Right forelimb (tissue), 1 donor: ENCODE measurements around the gene HVCN1.
"Not testable (repeated sequence)": the region's sequence is repeated elsewhere in the genome, so short reads cannot be mapped to it uniquely, and the experiment has no call there.

Source experiments
- DNase-seq: peaks from one replicate; pipeline ENCODE4 v3.0.0-alpha.2; 2018

Gene HVCN1, protein sequence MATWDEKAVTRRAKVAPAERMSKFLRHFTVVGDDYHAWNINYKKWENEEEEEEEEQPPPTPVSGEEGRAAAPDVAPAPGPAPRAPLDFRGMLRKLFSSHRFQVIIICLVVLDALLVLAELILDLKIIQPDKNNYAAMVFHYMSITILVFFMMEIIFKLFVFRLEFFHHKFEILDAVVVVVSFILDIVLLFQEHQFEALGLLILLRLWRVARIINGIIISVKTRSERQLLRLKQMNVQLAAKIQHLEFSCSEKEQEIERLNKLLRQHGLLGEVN

DNA sequence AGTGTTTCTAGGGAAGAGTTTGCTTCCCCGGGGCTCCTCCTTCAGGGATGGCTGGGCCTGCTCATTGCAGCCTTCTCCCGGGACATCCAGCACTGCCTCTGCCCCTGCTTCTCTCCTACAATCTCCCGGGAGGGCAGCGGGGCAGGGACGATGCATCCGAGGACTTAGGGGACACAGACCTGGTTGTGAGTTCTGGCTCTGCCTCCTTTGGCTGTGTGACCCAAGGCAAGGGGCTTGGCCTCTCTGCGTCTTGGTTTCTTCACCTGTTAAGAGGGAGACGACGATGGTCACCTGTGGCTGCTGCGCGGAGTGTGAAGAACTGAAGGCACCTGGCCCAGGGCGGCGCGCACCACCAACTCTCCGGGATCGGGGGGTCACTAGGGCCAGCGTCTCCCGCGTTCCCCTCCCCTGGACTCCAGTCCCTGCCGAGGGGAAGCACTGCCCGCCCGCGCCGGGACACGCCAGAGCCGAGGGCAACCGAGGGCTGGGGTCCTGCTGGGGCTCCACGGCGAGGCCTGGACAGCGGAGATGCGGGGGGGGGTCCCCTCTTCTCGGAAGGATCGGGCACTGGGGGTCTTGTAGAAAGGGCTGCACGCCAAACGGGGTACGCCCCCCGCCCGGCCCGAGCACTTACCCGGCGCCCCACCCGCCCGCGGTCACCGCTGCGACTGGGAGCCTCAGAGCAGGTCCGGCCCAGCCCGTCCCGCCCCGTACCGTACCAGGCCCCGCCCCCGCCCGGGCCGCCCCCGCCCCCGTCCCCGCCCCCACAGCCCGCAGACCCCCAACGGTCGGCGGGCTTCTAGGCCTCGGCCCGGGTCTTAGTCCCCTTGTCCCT, at the start of gene HVCN1:
Gene HVCN1, minus strand, starts transcription at position 670 of the 835 bp plus-strand sequence. CDS start 5,870 bp downstream, outside the sequence.
- DNase-seq, result peak; percentile 81

DNA sequence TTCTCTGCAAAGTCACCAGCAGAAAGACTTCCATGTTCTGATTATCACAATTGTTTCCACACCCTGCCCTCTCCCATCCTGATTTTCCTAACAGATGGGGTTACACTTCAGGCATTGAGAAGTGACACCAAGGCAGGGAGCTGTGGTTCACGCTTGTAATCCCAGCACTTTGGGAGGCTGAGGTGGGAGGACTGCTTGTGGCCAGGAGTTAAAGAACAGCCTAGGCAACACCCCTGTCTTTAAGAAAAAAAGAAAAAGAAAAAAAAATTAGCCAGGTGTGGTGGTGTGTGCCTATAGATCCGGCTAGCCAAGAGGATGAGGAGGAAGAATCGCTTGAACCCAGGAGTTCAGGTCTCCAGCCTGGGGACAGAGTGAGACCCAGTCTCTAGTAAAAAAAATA, 48.6 kb upstream of the HVCN1 start:
- DNase-seq, result no peak

DNA sequence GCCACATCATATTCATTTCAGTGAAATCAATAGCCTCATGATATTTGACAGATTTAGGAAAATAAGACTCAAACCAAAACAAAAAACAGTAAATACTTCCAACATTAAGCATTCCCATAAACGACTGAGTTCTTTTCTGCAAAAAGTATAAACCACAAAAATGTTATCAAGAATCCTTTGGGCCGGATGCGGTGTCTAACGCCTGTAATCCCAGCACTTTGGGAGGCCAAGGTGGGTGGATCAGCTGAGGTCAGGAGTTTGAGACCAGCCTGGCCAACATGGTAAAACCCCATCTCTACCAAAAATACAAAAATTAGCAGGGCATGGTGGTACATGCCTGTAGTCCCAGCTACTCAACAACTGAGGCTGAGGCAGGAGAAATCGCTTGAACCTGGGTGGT, 48.1 kb upstream of the HVCN1 start:
- not testable (repeated sequence) for DNase-seq

DNA sequence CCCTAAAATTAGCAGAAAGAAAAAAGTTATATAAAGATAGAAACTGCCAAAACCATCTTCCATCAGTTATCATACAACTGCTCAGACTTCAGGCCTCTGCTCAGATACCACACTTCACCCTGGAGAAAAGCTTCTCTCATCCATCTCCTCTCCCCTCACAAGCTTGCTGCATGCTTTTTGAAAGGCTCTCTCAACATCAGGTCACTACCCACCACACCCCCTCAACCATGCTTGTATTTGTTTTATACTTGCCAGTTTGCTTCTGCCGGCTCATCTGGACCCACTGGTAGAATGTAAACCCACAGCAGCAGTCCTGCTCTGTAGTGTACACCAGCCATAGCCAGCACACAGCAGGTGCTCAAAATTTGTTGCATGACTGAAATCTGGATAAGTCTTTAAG, 45.0 kb upstream of the HVCN1 start:
- no peak for DNase-seq

DNA sequence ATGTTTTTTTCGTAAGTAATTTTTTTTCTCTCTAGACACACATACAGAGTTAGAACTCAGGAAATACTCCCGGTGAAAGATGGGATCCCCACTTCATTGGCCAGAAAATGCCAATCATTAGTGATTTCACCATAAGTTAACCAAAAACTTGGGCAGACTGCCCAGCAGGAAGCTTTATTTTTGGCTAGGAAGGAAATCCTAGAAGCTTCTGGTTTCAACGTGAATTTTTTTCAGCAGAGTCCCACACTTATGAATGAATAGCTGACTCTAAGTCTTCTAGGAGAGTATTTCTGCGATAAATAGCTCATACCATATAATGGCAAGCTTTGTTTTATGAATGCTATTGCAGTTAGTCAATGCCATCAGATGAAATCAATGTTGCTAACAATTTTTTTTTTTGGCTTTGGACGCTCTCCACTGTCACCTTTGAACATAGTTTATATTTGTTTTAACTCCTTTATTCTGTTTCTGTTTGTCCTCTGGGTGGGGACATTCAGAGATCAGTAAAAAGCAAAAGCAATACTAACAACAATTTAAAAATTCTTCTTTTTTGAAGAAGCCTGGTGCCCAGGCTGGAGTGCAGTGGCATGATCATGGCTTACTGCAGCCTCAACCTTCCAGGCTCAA, 44.3 kb upstream of the HVCN1 start:
- DNase-seq, result no peak

DNA sequence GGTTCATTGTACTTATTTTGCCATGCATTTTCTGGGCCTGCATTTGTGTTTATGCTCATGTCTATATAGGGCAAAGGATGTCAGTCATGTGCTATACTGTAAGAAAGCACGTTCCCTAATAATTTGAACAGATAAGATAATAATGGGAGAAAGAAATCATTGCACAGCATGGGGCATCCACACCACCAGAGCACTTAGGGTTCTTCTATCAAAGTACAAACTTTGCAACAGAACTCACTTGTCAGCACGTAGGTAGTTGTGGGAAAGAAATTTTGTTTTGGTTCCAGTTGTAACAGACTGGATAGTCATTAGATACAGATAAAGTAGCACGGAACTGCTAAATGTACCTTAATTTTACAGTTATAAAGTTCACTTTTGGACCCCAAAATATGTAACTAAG, 43.7 kb upstream of the HVCN1 start:
- no peak for DNase-seq

DNA sequence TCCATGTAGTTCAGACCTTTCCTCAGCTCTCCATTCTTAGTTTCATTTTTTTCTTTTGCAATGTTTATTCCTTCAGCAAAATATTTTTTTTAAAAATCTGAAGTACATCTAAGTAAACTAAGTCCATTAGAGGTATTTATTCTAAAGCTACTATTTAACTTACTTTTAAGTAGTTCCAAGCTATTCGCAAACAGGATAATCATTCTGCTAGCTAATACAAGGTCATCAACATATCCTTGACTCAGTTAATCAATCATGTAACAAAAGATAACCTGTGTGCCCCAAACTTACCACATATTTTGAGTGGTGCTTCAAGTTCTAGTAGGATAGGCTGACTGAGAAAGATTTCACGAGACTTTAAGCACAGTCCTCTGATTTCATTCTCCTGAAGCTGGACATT, 42.6 kb upstream of the HVCN1 start:
- no peak for DNase-seq

DNA sequence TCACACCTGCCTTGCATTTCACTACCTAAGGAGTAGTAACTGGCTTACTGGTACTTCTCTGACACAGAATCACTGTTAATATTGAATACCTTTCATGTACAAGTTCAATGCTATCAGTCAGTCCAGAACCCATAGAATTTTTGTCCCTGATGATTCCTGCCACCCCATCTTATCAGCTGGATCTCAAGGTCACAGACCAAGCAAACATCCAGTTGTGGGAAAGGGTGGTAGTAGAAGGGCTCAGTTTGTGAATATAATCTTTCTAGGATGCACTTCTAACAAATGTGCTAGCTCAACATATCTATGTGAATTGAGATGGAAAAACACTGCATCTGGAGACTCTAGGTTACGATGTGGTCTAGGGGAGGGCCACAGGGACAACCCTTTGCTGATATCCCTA, 39.7 kb upstream of the HVCN1 start:
- no peak for DNase-seq

DNA sequence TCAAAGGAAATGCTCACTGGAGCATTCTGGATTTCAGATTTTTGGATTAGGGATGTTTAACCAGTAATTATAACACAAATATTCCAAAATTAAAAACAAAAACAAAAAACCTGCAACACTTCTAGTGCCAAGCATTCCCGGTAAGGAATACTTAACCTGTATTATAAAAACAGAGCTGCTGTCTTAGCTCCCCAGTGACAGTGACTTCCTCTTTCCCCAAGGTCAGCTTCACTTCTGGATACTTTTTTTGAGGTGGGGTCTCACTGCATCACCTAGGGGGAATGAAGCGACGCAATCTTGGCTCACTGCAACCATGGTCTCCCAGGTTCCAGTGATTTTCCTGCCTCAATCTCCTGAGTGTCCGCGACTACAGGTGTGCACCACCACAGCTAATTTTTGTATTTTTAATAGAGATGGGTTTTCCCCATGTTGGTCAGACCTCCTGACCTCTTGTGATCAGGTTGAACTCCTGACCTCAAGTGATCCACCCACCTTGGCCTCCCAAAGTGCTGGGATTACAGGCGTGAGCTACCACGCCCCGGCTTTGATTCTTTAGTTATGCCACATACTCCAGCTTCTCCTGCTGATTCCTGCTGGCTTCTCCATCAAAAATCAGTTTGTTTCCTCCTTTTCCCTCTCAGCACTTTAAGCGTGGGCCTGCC, 37.9 kb upstream of the HVCN1 start:
- DNase-seq, result no peak

DNA sequence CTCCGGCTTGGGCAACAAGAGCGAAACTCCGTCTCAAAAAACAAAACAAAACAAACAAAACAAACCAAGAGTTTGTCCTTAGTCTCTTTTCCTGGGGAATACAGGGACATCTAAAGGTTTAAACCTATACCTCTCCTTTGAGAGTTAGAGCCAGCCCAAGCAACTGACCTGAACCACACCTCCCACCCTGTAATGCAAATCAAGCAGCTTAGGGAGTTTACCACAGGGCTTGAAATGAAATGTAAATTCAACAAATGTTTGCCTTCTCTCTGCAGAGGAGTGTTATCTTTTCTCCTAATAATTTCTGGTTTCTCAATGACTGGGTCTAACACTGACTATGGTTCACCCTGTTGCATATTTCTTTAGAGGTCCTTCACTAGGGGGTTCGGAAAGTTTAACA, 37.1 kb upstream of the HVCN1 start:
- DNase-seq, result no peak

DNA sequence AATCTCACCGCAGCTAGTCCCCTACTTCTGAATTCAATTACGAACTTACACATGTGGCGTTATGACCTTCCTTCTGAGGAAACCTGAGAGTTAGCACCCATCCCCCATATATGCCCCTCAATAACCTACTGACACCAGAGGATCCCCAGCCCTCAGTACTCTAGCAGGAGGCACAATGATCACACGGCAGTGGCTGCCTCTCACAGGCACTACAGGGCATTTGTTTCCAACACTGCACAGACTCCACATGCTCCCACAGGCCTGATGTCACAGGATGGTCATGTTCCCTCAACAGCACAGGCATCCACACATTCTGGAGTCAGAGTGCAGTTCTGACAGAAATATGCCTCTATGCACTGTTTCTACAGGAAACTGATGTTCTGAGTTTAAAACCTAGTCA, 36.4 kb upstream of the HVCN1 start:
- DNase-seq, result no peak

DNA sequence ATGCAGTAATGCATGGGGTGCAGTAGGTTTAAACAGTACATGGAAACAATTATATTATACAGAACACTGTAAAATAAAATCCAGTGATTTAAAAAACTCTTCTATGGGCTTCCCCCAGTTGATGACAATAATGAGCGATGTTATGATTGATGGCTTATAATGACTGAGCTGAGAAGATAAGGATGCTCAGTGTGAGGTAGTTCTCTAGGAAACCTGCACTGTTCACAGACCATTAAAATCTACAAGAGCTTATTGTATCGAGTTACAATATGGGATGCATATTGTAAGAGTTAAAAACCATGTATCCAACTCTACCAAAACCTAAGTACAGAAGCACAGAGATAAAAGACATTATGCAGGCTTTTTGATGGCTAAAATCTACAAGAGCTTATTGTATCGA, 34.0 kb upstream of the HVCN1 start:
- DNase-seq, result not testable (repeated sequence)

DNA sequence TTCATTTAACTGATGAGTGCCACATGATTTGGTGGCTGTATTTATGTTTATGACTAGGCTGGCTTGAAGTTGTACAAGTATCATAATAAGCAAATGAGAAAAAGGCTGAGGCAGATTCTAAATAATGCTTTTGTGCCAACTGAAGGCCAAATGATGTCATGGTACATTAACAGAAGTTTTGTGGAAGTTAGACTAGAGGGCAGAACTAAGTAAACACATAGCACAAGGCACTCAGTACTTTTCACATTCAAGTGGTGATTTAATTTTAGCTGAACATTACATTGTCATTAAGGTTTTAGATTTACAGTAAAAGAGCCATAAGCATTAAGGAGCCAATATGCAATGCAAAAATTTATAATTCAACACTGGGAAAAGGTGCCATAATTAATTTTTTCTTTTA, 32.7 kb upstream of the HVCN1 start:
- no peak for DNase-seq

DNA sequence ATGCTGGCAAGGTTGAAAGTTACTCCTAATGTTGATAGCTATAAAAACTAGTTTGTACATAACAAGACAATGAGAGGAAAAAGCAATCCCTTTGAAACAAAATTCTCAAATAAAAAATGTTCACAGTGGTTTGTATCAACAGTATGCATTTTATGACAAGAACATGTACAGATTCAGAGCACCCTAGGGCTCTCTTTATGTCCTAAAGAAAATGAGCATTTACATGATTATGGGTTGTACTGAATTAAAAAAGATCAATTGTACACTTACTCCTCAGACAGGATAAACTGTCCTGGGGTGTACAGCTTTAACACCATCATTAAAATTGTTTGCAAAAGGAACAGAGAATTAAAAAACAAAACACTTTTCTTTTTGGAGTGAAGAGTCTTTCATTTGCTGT, 31.6 kb upstream of the HVCN1 start:
- no peak for DNase-seq

DNA sequence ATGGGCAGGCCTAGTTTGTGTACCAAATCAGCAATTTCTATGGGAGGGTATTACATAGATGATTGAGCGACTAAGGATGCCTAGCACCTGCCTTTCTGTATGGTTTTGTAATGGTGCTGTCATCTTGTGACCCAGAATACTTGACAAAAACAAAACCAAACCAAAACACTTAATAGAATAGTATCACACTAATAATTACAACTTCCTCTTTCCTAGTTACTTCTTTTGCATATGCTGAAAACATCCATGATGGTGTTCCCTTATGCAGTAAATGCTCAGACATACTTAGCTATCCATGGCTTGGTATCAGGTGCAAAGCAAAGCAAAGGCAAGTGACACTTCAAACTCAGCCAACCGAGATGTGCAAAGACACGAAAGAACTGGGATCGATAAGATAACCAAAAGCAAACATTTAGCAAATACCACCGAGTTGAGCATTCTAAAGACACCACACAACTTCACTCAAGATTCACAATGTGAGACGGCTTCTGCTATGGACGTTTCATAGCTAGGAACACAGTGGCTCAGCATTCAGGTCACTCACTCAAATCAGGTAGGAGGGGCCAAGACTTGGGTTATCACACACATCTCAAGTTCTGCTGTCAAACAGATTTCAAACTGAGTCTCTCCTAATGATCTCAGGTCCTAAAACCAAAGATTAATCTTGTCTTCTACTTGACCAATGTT, 29.4 kb upstream of the HVCN1 start:
- DNase-seq, result no peak

DNA sequence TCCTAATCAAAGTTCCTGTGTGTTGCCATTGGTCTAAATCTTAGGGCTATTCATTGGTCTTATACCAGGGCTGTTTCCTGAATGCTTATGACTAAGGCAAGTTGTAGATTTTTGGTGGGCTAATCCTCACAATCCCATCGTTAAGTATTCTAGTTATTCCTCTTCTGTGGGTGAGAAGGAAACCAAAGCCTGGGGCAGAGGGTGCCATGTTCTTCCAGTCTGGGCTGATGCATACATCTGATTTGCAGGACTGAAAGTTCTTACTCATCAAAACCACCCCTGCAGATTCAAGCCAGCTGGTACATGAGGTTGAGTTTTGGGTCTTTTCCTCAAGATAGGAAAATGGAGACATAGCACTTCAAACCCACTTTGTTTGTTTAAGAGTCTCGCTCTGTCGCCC, 28.1 kb upstream of the HVCN1 start:
- DNase-seq, result no peak

DNA sequence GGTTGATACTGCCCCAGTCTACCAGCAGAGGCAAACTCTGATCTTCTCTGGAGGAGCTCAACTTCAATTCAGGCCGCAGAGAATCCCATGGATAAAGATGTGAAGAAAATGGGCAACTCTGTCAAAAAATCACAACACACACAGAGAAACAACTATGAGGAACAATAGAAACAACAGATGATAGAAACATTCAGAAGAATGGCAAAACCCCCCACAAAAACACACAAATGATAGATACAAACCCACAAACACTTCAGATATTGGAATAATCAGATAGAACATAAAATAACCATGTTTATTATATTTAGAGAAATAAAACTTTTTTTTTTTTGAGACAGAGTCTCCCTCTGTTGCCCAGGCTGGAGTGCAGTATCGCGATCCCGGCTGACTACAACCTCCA, 20.0 kb upstream of the HVCN1 start:
- no peak for DNase-seq

DNA sequence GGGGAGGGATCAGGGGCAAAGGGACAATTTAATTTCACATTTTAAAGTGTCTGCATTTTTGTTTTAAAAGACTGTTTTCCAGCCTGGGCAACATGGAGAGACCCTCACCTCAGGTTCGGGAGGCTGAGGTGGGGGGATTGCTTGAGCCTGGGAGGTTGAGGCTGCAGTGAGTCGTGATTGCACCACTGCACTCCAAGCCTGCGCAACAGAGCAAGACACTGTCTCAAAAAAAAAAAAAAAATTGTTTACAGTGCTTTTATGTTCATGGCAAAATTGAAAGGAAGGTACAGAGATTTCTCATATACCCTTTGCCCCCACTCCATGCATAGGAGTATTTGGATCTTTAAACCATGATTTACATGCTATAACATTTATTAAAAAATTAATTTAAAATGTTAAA, 16.4 kb upstream of the HVCN1 start:
- DNase-seq, result no peak

DNA sequence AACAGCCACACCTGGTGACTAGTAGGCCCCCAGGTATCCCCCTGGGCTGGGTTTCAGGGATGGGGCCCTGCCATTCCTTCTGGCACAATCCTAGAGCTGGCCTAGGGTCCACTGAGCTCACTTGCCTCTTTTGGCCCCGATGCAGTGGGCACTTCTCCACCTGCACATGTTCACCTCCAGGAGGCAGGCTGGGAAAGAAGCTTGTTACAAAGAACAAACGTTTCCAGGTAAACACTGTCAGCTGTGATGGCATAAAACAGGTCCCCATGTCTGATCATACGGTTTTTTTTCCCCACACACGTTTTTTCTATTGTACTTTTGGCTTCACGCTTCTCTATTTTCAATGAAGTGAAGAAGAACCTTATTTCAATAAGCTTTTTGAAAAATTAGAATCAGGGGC, 15.8 kb upstream of the HVCN1 start:
- DNase-seq, result no peak

DNA sequence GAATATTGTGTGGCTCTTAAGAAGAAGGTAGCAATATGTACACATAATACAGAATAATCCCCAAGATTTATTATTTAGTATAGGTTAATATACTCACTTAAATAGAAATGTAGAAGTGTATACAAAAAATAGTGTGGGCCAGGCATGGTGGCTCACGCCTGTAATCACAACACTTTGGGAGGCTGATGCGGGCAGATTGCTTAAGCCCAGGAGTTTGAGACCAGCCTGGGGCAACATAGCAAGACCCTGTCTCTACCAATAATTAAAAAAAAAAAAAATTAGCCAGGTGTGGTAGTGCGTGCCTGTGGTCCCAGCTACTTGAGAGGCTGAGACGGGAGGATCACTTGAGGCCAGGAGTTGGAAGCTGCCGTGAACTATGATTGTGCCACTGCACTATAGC, 15.3 kb upstream of the HVCN1 start:
- no peak for DNase-seq

DNA sequence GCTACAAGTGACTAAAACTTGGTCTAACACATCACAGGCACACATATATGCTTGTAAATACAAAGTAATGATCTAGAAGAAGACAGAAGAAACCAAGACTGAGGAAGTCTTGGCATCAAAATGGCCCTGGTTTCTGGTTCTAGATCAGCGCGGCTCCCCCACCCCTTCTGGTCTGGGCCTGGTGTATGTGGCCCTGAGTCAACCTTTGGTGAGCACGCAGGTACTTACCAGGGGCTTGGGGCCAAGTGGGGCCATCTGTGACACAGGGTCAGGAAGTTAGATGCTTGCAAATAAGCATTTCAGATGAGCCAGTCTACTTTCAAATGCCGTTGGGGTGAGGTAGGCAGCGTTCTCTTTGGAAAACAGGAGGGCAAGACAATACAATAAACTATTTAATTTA, 13.2 kb upstream of the HVCN1 start:
- DNase-seq, result no peak

DNA sequence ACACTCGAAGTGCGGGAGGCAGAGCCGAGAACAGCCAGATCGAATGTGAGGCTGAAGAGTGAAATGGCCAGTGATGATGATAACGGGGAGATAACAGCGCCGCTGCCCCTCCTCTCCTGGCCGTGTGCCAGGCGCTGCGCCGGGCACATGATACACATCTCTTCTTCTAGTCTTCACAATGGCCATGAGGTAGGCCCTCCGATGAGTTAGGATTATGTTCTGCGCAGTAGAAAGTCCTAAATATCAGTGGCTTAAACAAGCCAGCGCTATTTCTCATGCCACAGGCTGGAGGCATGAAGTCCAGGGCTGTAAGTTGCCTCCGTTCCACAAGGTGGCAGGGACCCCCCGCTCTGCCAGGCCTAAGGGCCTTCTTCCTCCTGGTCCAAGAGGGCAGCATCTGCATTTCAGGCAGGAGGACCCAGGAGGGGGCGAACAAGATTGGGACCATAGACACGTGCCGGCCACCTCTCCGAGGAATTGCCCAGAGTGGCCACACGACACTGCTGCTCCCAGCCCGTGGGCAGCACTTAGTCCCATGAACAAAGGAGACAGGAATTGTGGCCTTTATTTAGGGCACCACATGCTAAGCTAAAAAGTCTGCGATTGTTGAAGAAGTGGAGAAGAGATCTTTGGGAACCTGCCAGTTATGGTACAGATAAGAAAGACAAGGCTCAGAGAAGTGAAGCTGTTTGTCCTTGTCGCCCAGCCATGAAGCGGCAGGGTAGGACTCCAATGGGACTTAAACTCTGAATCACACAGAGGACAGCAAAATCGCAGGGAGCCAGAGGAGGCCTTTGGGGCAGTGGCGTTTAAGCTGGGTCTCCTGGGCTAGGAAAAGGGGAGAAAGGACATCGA, 10.9 kb upstream of the HVCN1 start:
- DNase-seq, result no peak
